ENCODE results near the gene SIRT7.

Gene SIRT7

GRCh38 chr17:81901167-81902022 lies 16.6 kb downstream of the SIRT7 start:
- peak overlapping the region; percentile 22 for H3K4me3 ChIP-seq (ENCODE audit: low read depth, low read length)
- TF ChIP-seq CTCF (conservative IDR thresholded peaks at IDR 0.05; ENCODE audit: low read depth, low read length), result no peak
- DNase-seq (ENCODE audit: low read depth), result no peak

GRCh38 chr17:81900181-81900820 lies 17.7 kb downstream of the SIRT7 start:
- no peak for TF ChIP-seq CTCF (conservative IDR thresholded peaks at IDR 0.05; ENCODE audit: low read depth, low read length)
- no peak for DNase-seq (ENCODE audit: low read depth)
- H3K4me3 ChIP-seq (ENCODE audit: low read depth, low read length), result no peak overlapping the region

- TF ChIP-seq CTCF (conservative IDR thresholded peaks at IDR 0.05; ENCODE audit: low read depth, low read length), result no peak
- no peak overlapping the region for H3K4me3 ChIP-seq (ENCODE audit: low read depth, low read length)
- DNase-seq (ENCODE audit: low read depth), result no peak
These were observed 18.3 kb downstream of the SIRT7 start for GRCh38 chr17:81899514-81900166.

- no peak overlapping the region for H3K4me3 ChIP-seq (ENCODE audit: low read depth, low read length)
- no peak for DNase-seq (ENCODE audit: low read depth)
- TF ChIP-seq CTCF (conservative IDR thresholded peaks at IDR 0.05; ENCODE audit: low read depth, low read length), result no peak
These were observed 19.1 kb downstream of the SIRT7 start for GRCh38 chr17:81898885-81899284.

GRCh38 chr17:81898029-81898866 lies 19.7 kb downstream of the SIRT7 start:
- no peak overlapping the region for H3K4me3 ChIP-seq (ENCODE audit: low read depth, low read length)
- peak; percentile 87 for DNase-seq (ENCODE audit: low read depth)
- TF ChIP-seq CTCF (conservative IDR thresholded peaks at IDR 0.05; ENCODE audit: low read depth, low read length), result no peak

- TF ChIP-seq CTCF (conservative IDR thresholded peaks at IDR 0.05; ENCODE audit: low read depth, low read length), result no peak
- DNase-seq (ENCODE audit: low read depth), result no peak
- no peak overlapping the region for H3K4me3 ChIP-seq (ENCODE audit: low read depth, low read length)
These were observed 22.6 kb downstream of the SIRT7 start for GRCh38 chr17:81895400-81895799.

All from choroid plexus epithelial cell (primary cell).